Measurements from ENCODE around the gene BMAL1. TPM values are rescaled to one million over a fixed set of nuclear protein-coding genes. Genes with fewer than 3 reads are reported as not detected.

The BMAL1 gene
- total and polyA plus RNA-seq, 2 donors (not counting 1 experiment from before 2014, with no cell fraction given), result 10.7 to 11.2 TPM

- TF ChIP-seq CTCF (conservative IDR thresholded peaks at IDR 0.05 in 1 of 2, IDR thresholded peaks at IDR 0.05 in 1 of 2; ENCODE audit: low read depth in 1 of 2, low read length in 2 of 2) (no peak), EZH2 (IDR thresholded peaks at IDR 0.05; ENCODE audit: low read length, missing control alignments) (no peak)
- no peaks in the 10 kb centered on the region for H3K4me1 ChIP-seq (ENCODE audit: control insufficient read depth, extremely low read depth, insufficient read depth, low read length)
Observed at GRCh38 chr11:13236626-13237025, 41.0 kb upstream of the BMAL1 start.

GRCh38 chr11:13237761-13238160 is 39.8 kb upstream of the BMAL1 start:
- TF ChIP-seq CTCF (conservative IDR thresholded peaks at IDR 0.05 in 1 of 2, IDR thresholded peaks at IDR 0.05 in 1 of 2; ENCODE audit: low read depth in 1 of 2, low read length in 2 of 2) (no peak), EZH2 (IDR thresholded peaks at IDR 0.05; ENCODE audit: low read length, missing control alignments) (no peak)
- H3K9ac ChIP-seq (ENCODE audit: insufficient read depth, low read length), result no peak overlapping the region
- no peak overlapping the region for H3K4me3 ChIP-seq (replicated peaks in 1 of 4; ENCODE audit: control extremely low read depth in 1 of 4, insufficient read depth in 1 of 4, low read depth in 3 of 4, low read length in 4 of 4)
- H3K36me3 ChIP-seq (ENCODE audit: control insufficient read depth, insufficient read depth, low read length), result no peaks in the 10 kb centered on the region
- no peaks in the 10 kb centered on the region for H3K4me1 ChIP-seq (ENCODE audit: control insufficient read depth, extremely low read depth, insufficient read depth, low read length)
- no peaks in the 10 kb centered on the region for H3K27me3 ChIP-seq (ENCODE audit: control insufficient read depth, insufficient read depth, low read length)
- no peak overlapping the region for H3K27ac ChIP-seq (ENCODE audit: insufficient read depth, low read length)
- H3K79me2 ChIP-seq (ENCODE audit: control insufficient read depth, insufficient read depth, low read length), result no peaks in the 10 kb centered on the region
- no peaks in the 10 kb centered on the region for H4K20me1 ChIP-seq (ENCODE audit: control insufficient read depth, extremely low read depth, insufficient read depth, low read length)
- H3K9me3 ChIP-seq (ENCODE audit: control insufficient read depth, insufficient read depth, low read depth, low read length), result no peaks in the 10 kb centered on the region
- DNase-seq (ENCODE audit: low read depth in 2 of 2), result no peak
- H3K4me2 ChIP-seq (ENCODE audit: extremely low read depth, insufficient read depth, low read length), result no peak overlapping the region
- no peak overlapping the region for H2AFZ ChIP-seq (ENCODE audit: low read length)

More at GRCh38 chr11:13236626-13237025, 41.0 kb upstream of the BMAL1 start:
- Histone ChIP-seq H3K27ac (ENCODE audit: insufficient read depth, low read length) (no peak overlapping the region), H3K9ac (ENCODE audit: insufficient read depth, low read length) (no peak overlapping the region), H3K4me2 (ENCODE audit: extremely low read depth, insufficient read depth, low read length) (no peak overlapping the region), H3K79me2 (ENCODE audit: control insufficient read depth, insufficient read depth, low read length) (no peaks in the 10 kb centered on the region), H3K36me3 (ENCODE audit: control insufficient read depth, insufficient read depth, low read length) (no peaks in the 10 kb centered on the region), H2AFZ (ENCODE audit: low read length) (no peak overlapping the region), H4K20me1 (ENCODE audit: control insufficient read depth, extremely low read depth, insufficient read depth, low read length) (no peaks in the 10 kb centered on the region), H3K4me3 (replicated peaks in 1 of 4; ENCODE audit: control extremely low read depth in 1 of 4, insufficient read depth in 1 of 4, low read depth in 3 of 4, low read length in 4 of 4) (no peak overlapping the region), H3K27me3 (ENCODE audit: control insufficient read depth, insufficient read depth, low read length) (no peaks in the 10 kb centered on the region), H3K9me3 (ENCODE audit: control insufficient read depth, insufficient read depth, low read depth, low read length) (no peaks in the 10 kb centered on the region)
- no peak for DNase-seq (ENCODE audit: low read depth in 2 of 2)

- Histone ChIP-seq H3K4me3 (replicated peaks in 1 of 4; ENCODE audit: control extremely low read depth in 1 of 4, insufficient read depth in 1 of 4, low read depth in 3 of 4, low read length in 4 of 4) (no peak overlapping the region), H3K79me2 (ENCODE audit: control insufficient read depth, insufficient read depth, low read length) (no peaks in the 10 kb centered on the region), H3K4me2 (ENCODE audit: extremely low read depth, insufficient read depth, low read length) (no peak overlapping the region), H4K20me1 (ENCODE audit: control insufficient read depth, extremely low read depth, insufficient read depth, low read length) (no peaks in the 10 kb centered on the region), H2AFZ (ENCODE audit: low read length) (no peak overlapping the region), H3K9me3 (ENCODE audit: control insufficient read depth, insufficient read depth, low read depth, low read length) (no peaks in the 10 kb centered on the region), H3K4me1 (ENCODE audit: control insufficient read depth, extremely low read depth, insufficient read depth, low read length) (no peaks in the 10 kb centered on the region), H3K27ac (ENCODE audit: insufficient read depth, low read length) (no peak overlapping the region), H3K27me3 (ENCODE audit: control insufficient read depth, insufficient read depth, low read length) (no peaks in the 10 kb centered on the region), H3K9ac (ENCODE audit: insufficient read depth, low read length) (no peak overlapping the region), H3K36me3 (ENCODE audit: control insufficient read depth, insufficient read depth, low read length) (no peaks in the 10 kb centered on the region)
- no peak for TF ChIP-seq EZH2 (IDR thresholded peaks at IDR 0.05; ENCODE audit: low read length, missing control alignments)
- peak; percentile 83 to 88 for TF ChIP-seq CTCF (conservative IDR thresholded peaks at IDR 0.05 in 1 of 2, IDR thresholded peaks at IDR 0.05 in 1 of 2; ENCODE audit: low read depth in 1 of 2, low read length in 2 of 2)
- DNase-seq (ENCODE audit: low read depth in 2 of 2), result peak; percentile 35 to 57
Observed at GRCh38 chr11:13238879-13239514, 38.6 kb upstream of the BMAL1 start.

All from fibroblast of lung (primary cell).